ENCODE measurements around the gene TBC1D22B. TPM values are rescaled to one million over a fixed set of nuclear protein-coding genes. Genes with fewer than 3 reads are reported as not detected.
"Not testable (repeated sequence)": the region's sequence is repeated elsewhere in the genome, so short reads cannot be mapped to it uniquely, and the experiment has no call there.

The TBC1D22B gene
- total RNA-seq, 1 donor from 2014 or later: 6.9 TPM

- no peak for DNase-seq (ENCODE audit: low read depth, low spot score)
Observed at GRCh38 chr6:37321101-37321500, 63.5 kb downstream of the TBC1D22B start.

DNA sequence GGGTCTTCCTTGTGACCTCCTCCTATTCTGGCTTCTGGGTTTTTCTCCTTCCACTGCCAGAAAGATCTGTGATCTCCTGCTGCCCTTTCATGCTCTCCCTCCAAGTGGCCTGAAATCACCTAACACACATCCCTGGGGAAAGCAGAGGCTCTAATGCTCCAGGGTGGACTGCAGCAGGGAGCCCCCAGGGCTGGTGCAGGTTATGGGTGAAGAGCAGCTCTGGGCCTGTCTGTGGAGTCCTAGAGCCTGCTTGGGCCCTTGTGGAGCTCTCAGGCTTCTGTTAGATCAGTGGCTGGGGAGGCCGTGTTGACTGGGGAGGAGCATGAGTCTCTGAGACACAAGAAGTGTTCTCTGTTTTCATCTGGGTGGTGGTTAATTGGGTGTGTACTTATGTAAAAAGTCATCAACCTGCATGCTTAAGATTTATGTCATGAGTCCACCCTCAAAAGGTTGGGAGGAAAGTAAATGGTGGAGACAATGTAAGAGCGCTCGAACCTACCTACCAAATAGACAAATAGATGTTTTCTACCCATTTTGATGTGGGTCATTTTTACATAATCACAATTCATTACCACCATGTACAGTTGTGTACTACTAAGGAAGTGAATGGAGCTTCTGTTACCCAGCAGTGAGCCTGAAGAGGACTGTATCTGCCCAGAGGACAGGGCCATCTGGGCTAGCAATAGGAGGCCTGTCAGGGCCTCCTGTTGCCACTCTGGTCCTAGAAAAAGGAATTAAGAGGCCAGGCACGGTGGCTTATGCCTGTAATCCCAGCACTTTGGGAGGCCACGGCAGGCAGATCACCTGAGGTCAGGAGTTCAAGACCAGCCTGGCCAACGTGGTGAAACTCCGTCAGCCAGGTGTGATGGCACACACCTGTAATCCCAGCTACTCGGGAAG lies 64.2 kb downstream of the TBC1D22B start:
- DNase-seq (ENCODE audit: low read depth, low spot score): no peak

GRCh38 chr6:37323580-37323979 lies 66.0 kb downstream of the TBC1D22B start:
- DNase-seq (ENCODE audit: low read depth, low spot score): no peak

DNA sequence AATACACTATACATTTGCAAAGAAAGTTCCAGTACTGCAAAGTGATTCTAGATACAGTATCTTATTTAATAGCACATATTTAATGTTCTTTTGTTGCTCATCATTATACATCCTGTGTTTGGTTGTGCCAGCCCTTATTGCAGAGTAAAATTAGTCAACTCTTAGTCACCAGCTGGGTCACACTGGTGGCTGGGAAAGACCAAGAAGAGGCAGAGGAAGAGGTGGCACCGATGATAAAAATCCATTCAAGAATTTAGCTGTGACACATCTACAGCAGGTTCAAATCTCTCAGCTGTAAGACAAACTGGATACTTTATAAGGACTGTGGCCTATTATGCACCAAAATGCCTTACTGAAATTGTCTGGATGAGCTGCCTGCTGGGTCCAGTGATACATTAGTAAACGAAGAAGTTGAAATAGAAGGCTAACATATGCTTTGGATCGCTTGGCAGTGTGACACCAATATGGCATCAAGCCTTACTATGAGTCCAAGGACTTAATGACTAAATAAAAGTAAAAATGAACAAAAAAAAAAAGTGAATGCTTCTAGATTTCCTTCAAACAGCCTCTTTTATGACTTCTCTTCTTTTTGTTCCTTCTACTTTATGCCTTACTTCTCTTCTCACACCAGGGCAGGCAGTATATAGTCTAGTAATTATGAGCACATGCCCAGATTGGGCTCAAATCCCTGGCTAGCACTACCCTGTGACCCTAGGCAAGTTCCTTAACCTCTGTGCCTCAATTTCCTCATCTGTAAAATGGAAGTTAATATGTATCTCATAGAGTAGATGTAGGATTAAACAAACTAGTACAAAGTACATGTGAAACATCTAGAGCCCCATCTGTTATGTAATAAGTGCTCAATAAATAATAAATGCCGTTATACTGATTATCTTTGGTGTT lies 66.8 kb downstream of the TBC1D22B start:
- DNase-seq (ENCODE audit: low read depth, low spot score): no peak

DNA sequence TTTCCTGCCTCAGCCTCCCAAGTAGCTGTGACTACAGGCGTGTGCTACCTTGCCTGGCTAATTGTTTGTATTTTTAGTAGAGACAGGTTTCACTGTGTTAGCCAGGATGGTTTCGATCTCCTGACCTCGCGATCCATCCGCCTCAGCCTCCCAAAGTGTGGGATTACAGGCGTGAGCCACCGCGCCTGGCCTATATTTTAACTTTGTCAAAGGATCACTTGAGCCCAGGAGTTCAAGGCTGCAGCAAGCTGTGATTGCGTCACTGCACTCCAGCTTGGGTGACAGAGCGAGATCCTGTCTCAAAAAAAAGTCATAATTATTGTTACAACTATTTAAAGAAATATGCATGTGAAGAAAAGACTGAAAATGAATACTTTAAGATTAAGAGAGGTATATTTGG lies 72.8 kb downstream of the TBC1D22B start:
- DNase-seq (ENCODE audit: low read depth, low spot score): not testable (repeated sequence)

- DNase-seq (ENCODE audit: low read depth, low spot score): no peak
Observed at GRCh38 chr6:37331047-37331446, 73.5 kb downstream of the TBC1D22B start.

DNA sequence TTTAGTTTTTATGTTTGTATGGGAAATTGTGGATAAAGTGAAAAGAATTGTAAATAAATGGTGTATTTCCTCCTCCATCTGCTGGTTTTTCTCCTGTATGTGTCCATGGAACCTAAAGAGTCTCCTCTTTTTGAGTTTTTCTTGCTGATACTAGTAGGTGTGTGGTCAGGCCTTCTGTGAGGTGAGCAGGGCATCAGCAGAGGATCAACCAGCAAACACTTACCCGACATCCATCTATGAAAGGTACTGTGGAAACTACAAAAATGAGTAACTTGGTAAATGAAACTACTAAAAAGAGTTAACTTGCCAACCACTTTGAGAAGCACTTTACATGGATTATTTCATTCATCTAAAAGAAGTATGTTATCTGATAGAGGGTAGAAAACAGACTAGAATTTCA lies 75.3 kb downstream of the TBC1D22B start:
- no peak for DNase-seq (ENCODE audit: low read depth, low spot score)

DNA sequence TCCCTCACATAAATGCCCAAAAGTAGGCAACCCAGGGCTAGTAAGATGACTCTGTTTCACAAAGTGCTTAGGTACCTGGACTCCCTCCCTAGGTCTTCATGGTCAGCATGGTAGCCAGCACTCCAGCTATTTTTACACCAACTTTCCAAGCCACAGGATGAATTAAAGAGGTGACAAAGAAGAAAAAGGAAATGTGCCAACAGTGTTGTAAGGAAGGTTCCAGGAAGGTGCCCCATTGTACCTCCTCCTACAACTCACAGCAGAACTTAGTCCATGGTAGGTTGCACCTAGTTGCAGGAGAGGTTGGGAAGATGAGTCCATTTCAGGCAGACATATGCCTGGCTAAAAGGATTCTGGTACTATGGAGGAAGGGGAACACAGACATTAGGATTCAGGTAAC lies 76.5 kb downstream of the TBC1D22B start:
- no peak for DNase-seq (ENCODE audit: low read depth, low spot score)

GRCh38 chr6:37338317-37338716 lies 80.7 kb downstream of the TBC1D22B start:
- not testable (repeated sequence) for DNase-seq (ENCODE audit: low read depth, low spot score)

DNA sequence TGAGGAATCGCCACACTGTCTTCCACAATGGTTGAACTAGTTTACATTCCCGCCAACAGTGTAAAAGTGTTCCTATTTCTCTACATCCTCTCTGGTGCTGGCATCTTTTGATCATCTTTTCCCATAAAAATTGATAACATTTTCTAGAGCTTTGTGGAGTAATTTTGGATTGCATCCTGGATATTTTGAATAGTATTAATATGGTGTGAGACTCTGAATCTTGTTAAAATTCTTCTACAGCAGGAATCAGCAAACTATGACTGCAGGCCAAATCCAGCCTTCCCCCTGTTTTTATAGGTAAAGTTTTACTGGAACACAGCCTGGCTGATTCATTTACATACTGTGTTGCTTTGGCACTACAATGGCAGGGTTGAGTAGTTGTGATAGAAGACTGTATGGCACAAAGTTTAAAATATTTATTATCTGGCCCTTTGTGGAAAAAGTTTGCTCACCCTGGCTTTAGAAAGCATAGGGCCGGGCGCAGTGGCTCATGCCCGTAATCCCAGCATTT lies 81.2 kb downstream of the TBC1D22B start:
- DNase-seq (ENCODE audit: low read depth, low spot score): no peak

- no peak for DNase-seq (ENCODE audit: low read depth, low spot score)
Observed at GRCh38 chr6:37339741-37340638, 82.4 kb downstream of the TBC1D22B start.

DNA sequence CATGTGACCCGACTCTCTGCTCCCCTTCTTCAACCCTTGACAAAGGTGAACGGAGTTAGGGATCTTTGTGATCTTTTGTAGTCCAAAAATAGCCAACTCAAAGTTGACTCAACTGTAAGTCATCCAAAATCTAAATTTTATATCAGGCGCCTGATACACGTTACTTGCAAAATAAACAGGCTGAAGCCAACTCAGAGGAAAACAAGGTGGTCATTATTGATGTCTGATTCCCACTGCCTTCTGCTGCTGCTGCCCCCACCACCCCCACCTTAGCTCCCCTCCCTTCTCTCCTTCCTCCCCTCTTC lies 83.0 kb downstream of the TBC1D22B start:
- no peak for DNase-seq (ENCODE audit: low read depth, low spot score)

- no peak for DNase-seq (ENCODE audit: low read depth, low spot score)
Observed at GRCh38 chr6:37343248-37343647, 85.7 kb downstream of the TBC1D22B start.

DNA sequence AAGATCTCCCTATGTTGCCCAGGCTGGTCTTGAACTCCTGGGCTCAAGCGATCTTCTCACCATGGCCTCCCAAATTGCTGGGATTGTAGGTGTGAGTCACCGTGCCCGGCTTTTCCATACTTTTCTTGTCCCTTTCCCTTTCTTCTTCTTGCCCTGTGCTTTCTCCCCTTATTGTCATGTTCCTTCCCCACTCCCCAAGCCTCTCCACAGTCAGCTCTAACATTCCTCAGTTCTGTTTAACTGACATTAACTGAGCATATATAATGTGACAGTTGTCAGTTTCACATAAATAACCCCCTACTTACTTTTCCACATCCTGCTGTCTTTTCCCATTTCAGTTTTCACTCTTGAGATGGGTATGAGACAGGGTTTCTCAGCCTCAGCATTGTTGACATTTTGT lies 86.7 kb downstream of the TBC1D22B start:
- DNase-seq (ENCODE audit: low read depth, low spot score): no peak

GRCh38 chr6:37345804-37346203 lies 88.2 kb downstream of the TBC1D22B start:
- not testable (repeated sequence) for DNase-seq (ENCODE audit: low read depth, low spot score)

- DNase-seq (ENCODE audit: low read depth, low spot score): no peak
Observed at GRCh38 chr6:37347177-37347576, 89.6 kb downstream of the TBC1D22B start.

- DNase-seq (ENCODE audit: low read depth, low spot score): no peak
Observed at GRCh38 chr6:37347670-37348111, 90.1 kb downstream of the TBC1D22B start.

GRCh38 chr6:37351027-37351426 lies 93.5 kb downstream of the TBC1D22B start:
- DNase-seq (ENCODE audit: low read depth, low spot score): no peak

GRCh38 chr6:37352384-37352783 lies 94.8 kb downstream of the TBC1D22B start:
- DNase-seq (ENCODE audit: low read depth, low spot score): no peak

GRCh38 chr6:37353761-37354525 lies 96.4 kb downstream of the TBC1D22B start, which contains the start of gene RNF8:
RNF8 (plus strand) TSS chr6:37353983; CDS start chr6:37354165, 182 bp downstream.
- peak; percentile 44 for DNase-seq (ENCODE audit: low read depth, low spot score)

Measured in pulmonary artery endothelial cell (primary cell).